WTC11 (cell line): Measurements from ENCODE around the gene LARP7.
A peak's percentile ranks its signal among the peaks of the same experiment; 100 is the strongest.

ENCODE experiments used
- FOXP1 ChIP-seq: sonication (generic); formaldehyde crosslinking; IDR thresholded peaks from 2 replicates; pipeline ENCODE4 v1.8.0; 2022; ENCODE audit warnings: missing genetic modification reagents, mild to moderate bottlenecking, moderate library complexity, borderline replicate concordance
- NR2C2 ChIP-seq: sonication (generic); formaldehyde crosslinking; IDR thresholded peaks from 2 replicates; pipeline ENCODE4 v1.8.0; 2022; ENCODE audit warnings: mild to moderate bottlenecking, missing genetic modification reagents
- SMAD3 ChIP-seq: sonication (generic); formaldehyde crosslinking; IDR thresholded peaks from 2 replicates; pipeline ENCODE4 v1.8.0; 2022; ENCODE audit warnings: missing genetic modification reagents, mild to moderate bottlenecking, borderline replicate concordance
- SP1 ChIP-seq: sonication (generic); formaldehyde crosslinking; conservative IDR thresholded peaks from 2 replicates; pipeline ENCODE4 v1.8.1; 2022; ENCODE audit warnings: missing genetic modification reagents
- TP53 ChIP-seq: sonication (generic); formaldehyde crosslinking; IDR thresholded peaks from 2 replicates; pipeline ENCODE4 v1.8.1; 2023; ENCODE audit warnings: mild to moderate bottlenecking, missing genetic modification reagents
- ZNF263 ChIP-seq: sonication (generic); formaldehyde crosslinking; IDR thresholded peaks from 2 replicates; pipeline ENCODE4 v1.8.1; 2022; ENCODE audit warnings: low read depth, mild to moderate bottlenecking, moderate library complexity, missing genetic modification reagents
- TF ChIP-seq, protein P1 (sequence below): sonication (generic); formaldehyde crosslinking; IDR thresholded peaks from 2 replicates; pipeline ENCODE4 v1.8.0; 2022; ENCODE audit warnings: mild to moderate bottlenecking, missing genetic modification reagents
- TF ChIP-seq, protein P2 (sequence below): fragments of 250-450 bp; sonication (Bioruptor Pico); IDR thresholded peaks from 2 replicates; pipeline ENCODE4 v2.1.2; 2022; ENCODE audit warnings: mild to moderate bottlenecking, moderate library complexity
- TF ChIP-seq, protein P3 (sequence below): fragments of 200-600 bp; IDR thresholded peaks from 2 replicates; pipeline ENCODE4 v1.8.0; 2022; ENCODE audit warnings: antibody characterized with exemption
- TF ChIP-seq, protein P4 (sequence below): sonication (generic); formaldehyde crosslinking; IDR thresholded peaks from 2 replicates; pipeline ENCODE4 v1.8.1; 2022; ENCODE audit warnings: low read depth, missing genetic modification reagents, borderline replicate concordance
- TF ChIP-seq, protein P5 (sequence below): sonication (generic); formaldehyde crosslinking; conservative IDR thresholded peaks from 2 replicates; pipeline ENCODE4 v1.8.1; 2022; ENCODE audit warnings: mild to moderate bottlenecking, missing genetic modification reagents
- TF ChIP-seq, protein P6 (sequence below): sonication (generic); formaldehyde crosslinking; IDR thresholded peaks from 2 replicates; pipeline ENCODE4 v1.8.1; 2023; ENCODE audit warnings: mild to moderate bottlenecking, moderate library complexity, missing genetic modification reagents
- TF ChIP-seq, protein P7 (sequence below): sonication (generic); formaldehyde crosslinking; IDR thresholded peaks from 2 replicates; pipeline ENCODE4 v1.8.1; 2023; ENCODE audit warnings: mild to moderate bottlenecking, missing genetic modification reagents

DNA sequence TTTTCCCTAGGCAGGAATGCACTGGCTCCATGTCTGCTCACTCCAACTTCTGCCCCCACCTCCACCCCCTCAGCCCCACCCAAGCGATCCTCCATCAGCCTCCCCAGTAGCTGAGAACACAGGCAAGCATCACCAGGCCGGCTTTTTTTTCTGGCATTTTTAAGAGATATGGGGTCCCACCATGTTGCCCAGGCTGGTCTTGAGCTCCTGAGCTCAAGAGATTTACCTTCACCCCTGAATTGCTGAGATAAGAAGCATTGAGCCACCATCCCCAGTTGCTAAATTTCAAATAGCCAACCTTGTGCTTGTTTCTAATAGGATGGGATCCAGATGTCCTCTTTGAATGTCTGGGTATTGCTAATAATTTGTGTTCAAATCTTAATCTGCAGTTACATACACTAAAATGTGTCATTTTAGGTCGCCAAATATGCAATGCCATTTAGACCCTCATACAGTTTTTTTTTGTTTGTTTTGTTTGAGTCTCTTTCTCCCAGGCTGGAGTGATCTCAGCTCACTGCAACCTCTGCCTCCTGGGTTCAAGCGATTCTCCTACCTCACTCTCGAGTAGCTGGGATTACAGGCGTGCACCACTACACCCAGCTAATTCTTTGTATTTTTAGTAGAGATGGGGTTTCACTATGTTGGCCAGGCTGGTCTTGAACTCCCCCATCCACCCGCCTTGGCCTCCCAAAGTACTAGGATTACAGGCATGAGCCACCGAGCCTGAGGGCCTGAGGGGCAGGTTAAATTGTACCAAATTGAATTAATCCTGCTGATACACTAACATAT lies 8.8 kb downstream of the LARP7 start:
- TF ChIP-seq ZNF263 (CRISPR knock-in tag) (no peak), SMAD3 (CRISPR knock-in tag) (peak; percentile 92), NR2C2 (no peak), SP1 (CRISPR knock-in tag) (peak; percentile 66), TP53 (CRISPR knock-in tag) (peak; percentile 66; the same call in 1 of the 2 replicates), FOXP1 (peak; percentile 74; the same call in 1 of the 2 replicates)
- TF ChIP-seq, protein P1, sequence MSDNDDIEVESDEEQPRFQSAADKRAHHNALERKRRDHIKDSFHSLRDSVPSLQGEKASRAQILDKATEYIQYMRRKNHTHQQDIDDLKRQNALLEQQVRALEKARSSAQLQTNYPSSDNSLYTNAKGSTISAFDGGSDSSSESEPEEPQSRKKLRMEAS = no peak
- TF ChIP-seq, protein P2, sequence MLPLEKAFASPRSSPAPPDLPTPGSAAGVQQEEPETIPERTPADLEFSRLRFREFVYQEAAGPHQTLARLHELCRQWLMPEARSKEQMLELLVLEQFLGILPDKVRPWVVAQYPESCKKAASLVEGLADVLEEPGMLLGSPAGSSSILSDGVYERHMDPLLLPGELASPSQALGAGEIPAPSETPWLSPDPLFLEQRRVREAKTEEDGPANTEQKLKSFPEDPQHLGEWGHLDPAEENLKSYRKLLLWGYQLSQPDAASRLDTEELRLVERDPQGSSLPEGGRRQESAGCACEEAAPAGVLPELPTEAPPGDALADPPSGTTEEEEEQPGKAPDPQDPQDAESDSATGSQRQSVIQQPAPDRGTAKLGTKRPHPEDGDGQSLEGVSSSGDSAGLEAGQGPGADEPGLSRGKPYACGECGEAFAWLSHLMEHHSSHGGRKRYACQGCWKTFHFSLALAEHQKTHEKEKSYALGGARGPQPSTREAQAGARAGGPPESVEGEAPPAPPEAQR (CRISPR knock-in tag) = peak; percentile 33; the same call in 1 of the 2 replicates
- TF ChIP-seq, protein P3, sequence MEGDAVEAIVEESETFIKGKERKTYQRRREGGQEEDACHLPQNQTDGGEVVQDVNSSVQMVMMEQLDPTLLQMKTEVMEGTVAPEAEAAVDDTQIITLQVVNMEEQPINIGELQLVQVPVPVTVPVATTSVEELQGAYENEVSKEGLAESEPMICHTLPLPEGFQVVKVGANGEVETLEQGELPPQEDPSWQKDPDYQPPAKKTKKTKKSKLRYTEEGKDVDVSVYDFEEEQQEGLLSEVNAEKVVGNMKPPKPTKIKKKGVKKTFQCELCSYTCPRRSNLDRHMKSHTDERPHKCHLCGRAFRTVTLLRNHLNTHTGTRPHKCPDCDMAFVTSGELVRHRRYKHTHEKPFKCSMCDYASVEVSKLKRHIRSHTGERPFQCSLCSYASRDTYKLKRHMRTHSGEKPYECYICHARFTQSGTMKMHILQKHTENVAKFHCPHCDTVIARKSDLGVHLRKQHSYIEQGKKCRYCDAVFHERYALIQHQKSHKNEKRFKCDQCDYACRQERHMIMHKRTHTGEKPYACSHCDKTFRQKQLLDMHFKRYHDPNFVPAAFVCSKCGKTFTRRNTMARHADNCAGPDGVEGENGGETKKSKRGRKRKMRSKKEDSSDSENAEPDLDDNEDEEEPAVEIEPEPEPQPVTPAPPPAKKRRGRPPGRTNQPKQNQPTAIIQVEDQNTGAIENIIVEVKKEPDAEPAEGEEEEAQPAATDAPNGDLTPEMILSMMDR = no peak
- TF ChIP-seq, protein P4, sequence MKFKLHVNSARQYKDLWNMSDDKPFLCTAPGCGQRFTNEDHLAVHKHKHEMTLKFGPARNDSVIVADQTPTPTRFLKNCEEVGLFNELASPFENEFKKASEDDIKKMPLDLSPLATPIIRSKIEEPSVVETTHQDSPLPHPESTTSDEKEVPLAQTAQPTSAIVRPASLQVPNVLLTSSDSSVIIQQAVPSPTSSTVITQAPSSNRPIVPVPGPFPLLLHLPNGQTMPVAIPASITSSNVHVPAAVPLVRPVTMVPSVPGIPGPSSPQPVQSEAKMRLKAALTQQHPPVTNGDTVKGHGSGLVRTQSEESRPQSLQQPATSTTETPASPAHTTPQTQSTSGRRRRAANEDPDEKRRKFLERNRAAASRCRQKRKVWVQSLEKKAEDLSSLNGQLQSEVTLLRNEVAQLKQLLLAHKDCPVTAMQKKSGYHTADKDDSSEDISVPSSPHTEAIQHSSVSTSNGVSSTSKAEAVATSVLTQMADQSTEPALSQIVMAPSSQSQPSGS (CRISPR knock-in tag) = peak; percentile 9
- TF ChIP-seq, protein P5, sequence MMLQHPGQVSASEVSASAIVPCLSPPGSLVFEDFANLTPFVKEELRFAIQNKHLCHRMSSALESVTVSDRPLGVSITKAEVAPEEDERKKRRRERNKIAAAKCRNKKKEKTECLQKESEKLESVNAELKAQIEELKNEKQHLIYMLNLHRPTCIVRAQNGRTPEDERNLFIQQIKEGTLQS (CRISPR knock-in tag) = no peak
- TF ChIP-seq, protein P6, sequence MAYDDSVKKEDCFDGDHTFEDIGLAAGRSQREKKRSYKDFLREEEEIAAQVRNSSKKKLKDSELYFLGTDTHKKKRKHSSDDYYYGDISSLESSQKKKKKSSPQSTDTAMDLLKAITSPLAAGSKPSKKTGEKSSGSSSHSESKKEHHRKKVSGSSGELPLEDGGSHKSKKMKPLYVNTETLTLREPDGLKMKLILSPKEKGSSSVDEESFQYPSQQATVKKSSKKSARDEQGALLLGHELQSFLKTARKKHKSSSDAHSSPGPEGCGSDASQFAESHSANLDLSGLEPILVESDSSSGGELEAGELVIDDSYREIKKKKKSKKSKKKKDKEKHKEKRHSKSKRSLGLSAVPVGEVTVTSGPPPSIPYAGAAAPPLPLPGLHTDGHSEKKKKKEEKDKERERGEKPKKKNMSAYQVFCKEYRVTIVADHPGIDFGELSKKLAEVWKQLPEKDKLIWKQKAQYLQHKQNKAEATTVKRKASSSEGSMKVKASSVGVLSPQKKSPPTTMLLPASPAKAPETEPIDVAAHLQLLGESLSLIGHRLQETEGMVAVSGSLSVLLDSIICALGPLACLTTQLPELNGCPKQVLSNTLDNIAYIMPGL (CRISPR knock-in tag) = no peak
- TF ChIP-seq, protein P7, sequence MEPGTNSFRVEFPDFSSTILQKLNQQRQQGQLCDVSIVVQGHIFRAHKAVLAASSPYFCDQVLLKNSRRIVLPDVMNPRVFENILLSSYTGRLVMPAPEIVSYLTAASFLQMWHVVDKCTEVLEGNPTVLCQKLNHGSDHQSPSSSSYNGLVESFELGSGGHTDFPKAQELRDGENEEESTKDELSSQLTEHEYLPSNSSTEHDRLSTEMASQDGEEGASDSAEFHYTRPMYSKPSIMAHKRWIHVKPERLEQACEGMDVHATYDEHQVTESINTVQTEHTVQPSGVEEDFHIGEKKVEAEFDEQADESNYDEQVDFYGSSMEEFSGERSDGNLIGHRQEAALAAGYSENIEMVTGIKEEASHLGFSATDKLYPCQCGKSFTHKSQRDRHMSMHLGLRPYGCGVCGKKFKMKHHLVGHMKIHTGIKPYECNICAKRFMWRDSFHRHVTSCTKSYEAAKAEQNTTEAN = peak; percentile 82; the same call in 1 of the 2 replicates
